Upper lobe of left lung (tissue), 4 donors: ENCODE results near the gene RAD51D.

Experiments used
- CTCF ChIP-seq, 6 experiments: fragments of 450-650 bp in 4 of 6; fragments of 200-600 bp in 2 of 6; sonication (generic) in 2 of 6; IDR thresholded peaks; one replicate each; pipeline ENCODE4 v1.5.1; 2016 to 2019; ENCODE audit warnings: antibody characterized with exemption in 6 of 6
- EP300 ChIP-seq, 4 donors: sonication (generic); formaldehyde crosslinking; IDR thresholded peaks; one replicate each; pipeline ENCODE4 v1.5.1; 2017; ENCODE audit warnings: antibody characterized with exemption in 4 of 4, control low read depth in 2 of 4
- POLR2A ChIP-seq, 4 donors: fragments of 450-650 bp; IDR thresholded peaks; one replicate each; pipeline ENCODE4 v1.5.1; 2016 to 2017; ENCODE audit warnings: antibody characterized with exemption in 4 of 4, mild to moderate bottlenecking in 2 of 4

GRCh38 chr17:35163886-35164285 is 44.2 kb upstream of the RAD51D start:
- TF ChIP-seq CTCF (IDR thresholded peaks at IDR 0.05), result no peak
- TF ChIP-seq POLR2A (IDR thresholded peaks at IDR 0.05), result no peak
- no peak for TF ChIP-seq EP300 (IDR thresholded peaks at IDR 0.05)
